Mesothelial cell of epicardium (in vitro differentiated cells): ENCODE results near the gene DPY19L2. TPM values are rescaled to one million over a fixed set of nuclear protein-coding genes. Genes with fewer than 3 reads are reported as not detected.
A peak's percentile ranks its signal among the peaks of the same experiment; 100 is the strongest.
"Not testable (repeated sequence)": the region's sequence is repeated elsewhere in the genome, so short reads cannot be mapped to it uniquely, and the experiment has no call there.

Experiments used
- DNase-seq, 2 experiments: peaks; one replicate each; pipeline ENCODE4 v3.0.0; 2021; ENCODE audit warnings: low spot score in 2 of 2; ENCODE audit not compliant: unreplicated experiment in 2 of 2
- H3K27ac Mint-ChIP-seq: 2 replicates; pipeline ENCODE4 v1.8.0; 2021; ENCODE audit warnings: mixed read lengths
- H3K27me3 Mint-ChIP-seq: 2 replicates; pipeline ENCODE4 v1.8.0; 2021; ENCODE audit warnings: low read depth, mixed read lengths
- H3K36me3 Mint-ChIP-seq: 2 replicates; pipeline ENCODE4 v1.8.0; 2021; ENCODE audit warnings: mixed read lengths
- H3K4me1 Mint-ChIP-seq: 2 replicates; pipeline ENCODE4 v1.8.0; 2021; ENCODE audit warnings: mixed read lengths
- H3K4me3 Mint-ChIP-seq: 2 replicates; pipeline ENCODE4 v1.8.0; 2021; ENCODE audit warnings: mild to moderate bottlenecking, moderate library complexity, mixed read lengths
- H3K9me3 Mint-ChIP-seq: 2 replicates; pipeline ENCODE4 v1.8.0; 2021; ENCODE audit warnings: mixed read lengths
- CTCF ChIP-seq: fragments of 200-600 bp; sonication (generic); IDR thresholded peaks from one replicate; pipeline ENCODE4 v1.5.0; 2021; ENCODE audit warnings: antibody characterized with exemption; ENCODE audit not compliant: unreplicated experiment
- total RNA-seq: library from RNA; stranded (reverse); gene quantifications from 3 replicates; pipeline ENCODE4 v1.2.1, GENCODE V29; 2021

DPY19L2 gene
- 18.7 to 19.0 TPM (median 18.9 TPM) in 3 replicates for total RNA-seq

- H3K4me3 Mint-ChIP-seq: peak within 1 kb of the TSS; percentile 73
- H3K36me3 Mint-ChIP-seq: no peaks in the 10 kb centered on the region
- H3K9me3 Mint-ChIP-seq: no peaks in the 10 kb centered on the region
- no peak for TF ChIP-seq CTCF
- DNase-seq: peak; percentile 64 to 75
- peaks cover 40% of the 10 kb centered on the region for H3K27me3 Mint-ChIP-seq
- H3K4me1 Mint-ChIP-seq: peaks cover 11% of the 10 kb centered on the region
- H3K27ac Mint-ChIP-seq: peak within 1 kb of the TSS; percentile 70
These were observed at the start of gene DPY19L2 for GRCh38 chr12:63668028-63668799. Gene DPY19L2, minus strand, starts transcription at chr12:63668493. Its CDS starts 100 bp downstream, at chr12:63668393.

- H3K27ac Mint-ChIP-seq, DNase-seq, H3K4me3 Mint-ChIP-seq, H3K27me3 Mint-ChIP-seq, H3K4me1 Mint-ChIP-seq, H3K36me3 Mint-ChIP-seq, H3K9me3 Mint-ChIP-seq: not testable (repeated sequence)
These were observed 48.6 kb upstream of the DPY19L2 start for GRCh38 chr12:63716891-63717290.

- not testable (repeated sequence) for H3K27ac Mint-ChIP-seq, H3K4me3 Mint-ChIP-seq, H3K36me3 Mint-ChIP-seq, H3K27me3 Mint-ChIP-seq, H3K4me1 Mint-ChIP-seq, DNase-seq, H3K9me3 Mint-ChIP-seq
These were observed 46.9 kb upstream of the DPY19L2 start for GRCh38 chr12:63715107-63715625.

- H3K27me3 Mint-ChIP-seq, H3K4me1 Mint-ChIP-seq, DNase-seq, H3K4me3 Mint-ChIP-seq, H3K9me3 Mint-ChIP-seq, H3K27ac Mint-ChIP-seq, H3K36me3 Mint-ChIP-seq: not testable (repeated sequence)
These were observed 46.1 kb upstream of the DPY19L2 start for GRCh38 chr12:63714409-63714808.

- H3K27me3 Mint-ChIP-seq, H3K4me3 Mint-ChIP-seq: not testable (repeated sequence)
These were observed 45.4 kb upstream of the DPY19L2 start for GRCh38 chr12:63713681-63714075.

GRCh38 chr12:63712979-63713680 lies 44.8 kb upstream of the DPY19L2 start:
- not testable (repeated sequence) for H3K4me1 Mint-ChIP-seq, H3K27ac Mint-ChIP-seq, H3K27me3 Mint-ChIP-seq, H3K9me3 Mint-ChIP-seq, DNase-seq, H3K36me3 Mint-ChIP-seq, H3K4me3 Mint-ChIP-seq

More at GRCh38 chr12:63713681-63714075, 45.4 kb upstream of the DPY19L2 start:
- not testable (repeated sequence) for H3K36me3 Mint-ChIP-seq, H3K27ac Mint-ChIP-seq, DNase-seq, H3K4me1 Mint-ChIP-seq, H3K9me3 Mint-ChIP-seq

GRCh38 chr12:63712376-63712974 lies 44.2 kb upstream of the DPY19L2 start:
- not testable (repeated sequence) for H3K27ac Mint-ChIP-seq, DNase-seq, H3K4me1 Mint-ChIP-seq, H3K4me3 Mint-ChIP-seq, H3K9me3 Mint-ChIP-seq, H3K27me3 Mint-ChIP-seq, H3K36me3 Mint-ChIP-seq

GRCh38 chr12:63711339-63711738 lies 43.0 kb upstream of the DPY19L2 start:
- H3K27me3 Mint-ChIP-seq, H3K27ac Mint-ChIP-seq, H3K36me3 Mint-ChIP-seq, H3K4me3 Mint-ChIP-seq, DNase-seq, H3K4me1 Mint-ChIP-seq, H3K9me3 Mint-ChIP-seq: not testable (repeated sequence)

- Mint-ChIP-seq H3K27ac (no peak overlapping the region), H3K36me3 (no peaks in the 10 kb centered on the region), H3K4me1 (no peaks in the 10 kb centered on the region), H3K27me3 (peaks cover 7% of the 10 kb centered on the region), H3K4me3 (no peak overlapping the region), H3K9me3 (no peaks in the 10 kb centered on the region)
- TF ChIP-seq CTCF: no peak
- no peak for DNase-seq
These were observed 38.0 kb upstream of the DPY19L2 start for GRCh38 chr12:63706336-63706735.

GRCh38 chr12:63699678-63700382 lies 31.5 kb upstream of the DPY19L2 start:
- H3K27me3 Mint-ChIP-seq, H3K9me3 Mint-ChIP-seq, H3K4me3 Mint-ChIP-seq, H3K36me3 Mint-ChIP-seq, DNase-seq, H3K27ac Mint-ChIP-seq, H3K4me1 Mint-ChIP-seq: not testable (repeated sequence)

GRCh38 chr12:63699011-63699410 lies 30.7 kb upstream of the DPY19L2 start:
- not testable (repeated sequence) for H3K9me3 Mint-ChIP-seq, DNase-seq, H3K27ac Mint-ChIP-seq, H3K4me1 Mint-ChIP-seq, H3K4me3 Mint-ChIP-seq, H3K36me3 Mint-ChIP-seq, H3K27me3 Mint-ChIP-seq
